ENCODE measurements around the gene CLDN3. TPM values are rescaled to one million over a fixed set of nuclear protein-coding genes. Genes with fewer than 3 reads are reported as not detected.
"Not testable (repeated sequence)": the region's sequence is repeated elsewhere in the genome, so short reads cannot be mapped to it uniquely, and the experiment has no call there.

CLDN3 gene
- total and polyA plus RNA-seq, 2 experiments from 2014 or later, result 5.6 to 11.0 TPM

DNA sequence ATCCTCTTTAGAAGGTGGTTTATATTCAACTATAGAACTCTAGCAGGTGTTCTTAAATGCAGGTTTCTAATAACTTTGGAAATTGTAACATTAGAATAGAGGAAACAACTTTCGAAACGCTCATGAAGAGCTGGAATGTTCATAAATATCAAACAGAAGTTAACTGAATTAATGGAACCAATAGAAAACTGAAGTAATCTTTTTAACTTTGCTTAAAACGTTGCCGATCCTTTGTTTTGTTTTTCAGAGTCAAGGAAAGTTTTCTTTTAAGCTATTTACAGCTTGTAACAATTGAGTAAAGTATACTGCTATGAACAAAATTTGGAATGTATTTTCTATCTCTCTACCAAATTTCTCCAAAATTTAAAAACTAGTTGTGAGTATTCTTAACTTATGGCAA lies 19.0 kb upstream of the CLDN3 start:
- peaks cover 5% of the 10 kb centered on the region for H3K4me1 ChIP-seq (ENCODE audit: low read depth)
- TF ChIP-seq, protein P1, sequence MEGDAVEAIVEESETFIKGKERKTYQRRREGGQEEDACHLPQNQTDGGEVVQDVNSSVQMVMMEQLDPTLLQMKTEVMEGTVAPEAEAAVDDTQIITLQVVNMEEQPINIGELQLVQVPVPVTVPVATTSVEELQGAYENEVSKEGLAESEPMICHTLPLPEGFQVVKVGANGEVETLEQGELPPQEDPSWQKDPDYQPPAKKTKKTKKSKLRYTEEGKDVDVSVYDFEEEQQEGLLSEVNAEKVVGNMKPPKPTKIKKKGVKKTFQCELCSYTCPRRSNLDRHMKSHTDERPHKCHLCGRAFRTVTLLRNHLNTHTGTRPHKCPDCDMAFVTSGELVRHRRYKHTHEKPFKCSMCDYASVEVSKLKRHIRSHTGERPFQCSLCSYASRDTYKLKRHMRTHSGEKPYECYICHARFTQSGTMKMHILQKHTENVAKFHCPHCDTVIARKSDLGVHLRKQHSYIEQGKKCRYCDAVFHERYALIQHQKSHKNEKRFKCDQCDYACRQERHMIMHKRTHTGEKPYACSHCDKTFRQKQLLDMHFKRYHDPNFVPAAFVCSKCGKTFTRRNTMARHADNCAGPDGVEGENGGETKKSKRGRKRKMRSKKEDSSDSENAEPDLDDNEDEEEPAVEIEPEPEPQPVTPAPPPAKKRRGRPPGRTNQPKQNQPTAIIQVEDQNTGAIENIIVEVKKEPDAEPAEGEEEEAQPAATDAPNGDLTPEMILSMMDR (IDR thresholded peaks at IDR 0.05; ENCODE audit: low read depth, low read length), result no peak
- H3K27ac ChIP-seq, result no peak overlapping the region
- no peak overlapping the region for H3K4me3 ChIP-seq
- DNase-seq (ENCODE audit: low read depth in 1 of 2, low spot score in 1 of 2), result no peak
- no peaks in the 10 kb centered on the region for H3K9me3 ChIP-seq (ENCODE audit: low read depth)
- no peaks in the 10 kb centered on the region for H3K27me3 ChIP-seq
- no peaks in the 10 kb centered on the region for H3K36me3 ChIP-seq

DNA sequence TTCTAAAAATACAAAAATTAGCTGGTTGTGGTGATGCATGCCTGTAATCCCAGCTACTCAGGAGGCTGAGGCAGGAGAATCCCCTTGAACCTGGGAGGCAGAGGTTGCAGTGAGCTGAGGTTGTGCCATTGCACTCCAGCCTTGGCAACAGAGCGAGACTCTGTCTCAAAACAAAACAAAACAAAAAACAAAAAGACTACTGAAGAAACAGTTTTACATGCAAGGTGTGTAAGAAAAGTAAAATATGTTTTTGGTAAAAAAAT lies 17.6 kb upstream of the CLDN3 start:
- not testable (repeated sequence) for H3K4me3 ChIP-seq; H3K4me1 ChIP-seq (ENCODE audit: low read depth); H3K9me3 ChIP-seq (ENCODE audit: low read depth); H3K27me3 ChIP-seq; H3K27ac ChIP-seq; DNase-seq (ENCODE audit: low read depth in 1 of 2, low spot score in 1 of 2); H3K36me3 ChIP-seq

DNA sequence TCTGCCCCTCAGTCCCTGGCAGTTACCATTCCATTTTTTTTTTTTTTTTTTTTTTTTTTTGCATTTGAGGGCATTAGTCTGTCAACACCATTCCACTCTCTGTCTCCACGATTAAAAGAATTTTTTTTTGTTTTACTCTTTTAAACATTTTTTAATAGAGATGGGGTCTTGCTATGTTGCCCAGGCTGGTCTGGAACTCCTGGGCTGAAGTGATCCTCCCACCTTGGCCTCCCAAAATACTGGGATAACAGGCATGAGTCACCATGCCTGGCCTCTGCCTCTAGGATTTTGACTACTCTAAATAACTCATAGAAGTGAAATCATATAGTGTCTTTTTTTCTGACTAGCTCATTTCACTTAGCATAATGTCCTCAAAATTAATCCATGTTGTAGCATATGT lies 16.5 kb upstream of the CLDN3 start:
- H3K9me3 ChIP-seq (ENCODE audit: low read depth), result no peaks in the 10 kb centered on the region
- TF ChIP-seq, protein P1 (IDR thresholded peaks at IDR 0.05; ENCODE audit: low read depth, low read length), result no peak
- H3K27ac ChIP-seq, result no peak overlapping the region
- no peak for DNase-seq (ENCODE audit: low read depth in 1 of 2, low spot score in 1 of 2)
- H3K4me3 ChIP-seq, result no peak overlapping the region
- no peaks in the 10 kb centered on the region for H3K4me1 ChIP-seq (ENCODE audit: low read depth)
- no peaks in the 10 kb centered on the region for H3K27me3 ChIP-seq
- H3K36me3 ChIP-seq, result no peaks in the 10 kb centered on the region

DNA sequence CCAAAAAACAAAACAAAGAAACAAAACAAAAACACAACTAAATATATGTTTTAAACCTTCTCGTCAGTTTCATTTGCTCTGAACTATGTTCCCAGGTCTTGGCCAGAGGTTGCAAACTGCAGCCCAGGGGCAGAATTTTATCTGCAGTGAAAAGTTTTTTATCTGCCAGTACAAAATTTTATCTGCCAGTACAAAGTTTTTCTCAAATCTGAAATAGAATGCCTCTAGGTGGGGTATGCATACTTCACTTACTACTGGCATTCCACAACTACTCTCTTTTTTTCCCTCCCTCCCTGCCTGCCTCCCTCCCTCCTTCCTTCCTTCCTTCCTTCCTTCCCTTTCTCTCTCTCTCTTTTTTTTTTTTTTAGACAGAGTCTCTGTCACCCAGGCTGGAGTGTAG lies 9.4 kb upstream of the CLDN3 start:
- Histone ChIP-seq H3K4me3 (no peak overlapping the region), H3K27me3 (no peaks in the 10 kb centered on the region), H3K27ac (no peak overlapping the region), H3K4me1 (ENCODE audit: low read depth) (no peaks in the 10 kb centered on the region), H3K9me3 (ENCODE audit: low read depth) (no peaks in the 10 kb centered on the region), H3K36me3 (no peaks in the 10 kb centered on the region)
- peak in 1 of 2 donors; percentile 22 for DNase-seq (ENCODE audit: low read depth in 1 of 2, low spot score in 1 of 2)
- TF ChIP-seq, protein P1 (IDR thresholded peaks at IDR 0.05; ENCODE audit: low read depth, low read length), result no peak

DNA sequence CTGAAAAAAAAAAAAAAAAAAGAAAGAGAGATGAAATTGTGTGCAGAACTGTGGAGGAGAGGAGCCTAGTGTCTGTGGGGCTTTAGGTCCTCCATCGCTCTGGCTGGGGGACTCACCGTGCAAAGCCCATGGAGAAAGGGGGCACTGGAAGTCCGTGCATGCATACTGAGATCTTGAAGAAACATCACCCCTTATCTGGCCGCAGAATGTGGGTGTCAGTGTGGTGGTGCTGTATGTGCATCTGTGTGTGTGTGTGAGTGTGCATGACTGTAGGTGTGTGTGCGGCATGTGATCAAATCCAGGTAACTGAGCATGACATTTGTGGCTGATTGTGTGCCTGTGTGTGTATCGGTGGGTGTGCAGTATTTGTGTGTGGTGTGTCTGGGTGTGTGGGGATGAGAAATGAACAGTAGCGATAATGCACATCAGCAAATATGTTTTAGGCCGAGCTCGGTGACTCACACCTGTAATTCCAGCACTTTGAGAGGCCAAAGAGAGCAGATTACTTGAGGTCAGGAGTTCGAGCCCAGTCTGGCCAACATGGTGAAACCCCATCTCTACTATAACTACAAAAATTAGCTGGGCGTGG lies 8.8 kb upstream of the CLDN3 start:
- DNase-seq (ENCODE audit: low read depth in 1 of 2, low spot score in 1 of 2), result no peak
- TF ChIP-seq, protein P1 (IDR thresholded peaks at IDR 0.05; ENCODE audit: low read depth, low read length), result no peak
- Histone ChIP-seq H3K27ac (no peak overlapping the region), H3K27me3 (no peaks in the 10 kb centered on the region), H3K4me3 (no peak overlapping the region), H3K9me3 (ENCODE audit: low read depth) (no peaks in the 10 kb centered on the region), H3K4me1 (ENCODE audit: low read depth) (no peaks in the 10 kb centered on the region), H3K36me3 (no peaks in the 10 kb centered on the region)

DNA sequence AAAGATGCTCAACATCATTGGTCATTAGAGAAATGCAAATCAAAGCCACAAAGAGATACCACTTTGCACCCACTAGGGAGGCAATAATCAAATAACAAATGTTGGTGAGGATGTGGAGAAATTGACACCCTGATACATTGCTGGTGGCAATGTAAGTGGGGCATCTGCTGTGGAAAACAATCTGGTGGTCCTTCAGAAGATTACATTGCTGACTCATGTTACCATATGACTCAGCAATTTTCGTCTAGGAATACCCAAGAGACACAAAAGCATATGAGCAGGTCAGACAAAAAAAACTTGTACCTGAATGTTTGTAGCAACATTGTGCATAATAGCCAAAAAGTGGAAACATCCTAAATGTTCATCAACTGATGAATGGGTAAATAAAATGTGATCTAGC lies 4.9 kb upstream of the CLDN3 start:
- no peak overlapping the region for H3K27ac ChIP-seq
- H3K9me3 ChIP-seq (ENCODE audit: low read depth), result no peaks in the 10 kb centered on the region
- H3K4me3 ChIP-seq, result no peak overlapping the region
- peak in 1 of 2 donors; percentile 36 for DNase-seq (ENCODE audit: low read depth in 1 of 2, low spot score in 1 of 2)
- no peaks in the 10 kb centered on the region for H3K36me3 ChIP-seq
- TF ChIP-seq, protein P1 (IDR thresholded peaks at IDR 0.05; ENCODE audit: low read depth, low read length), result no peak
- H3K27me3 ChIP-seq, result peaks cover 29% of the 10 kb centered on the region
- no peaks in the 10 kb centered on the region for H3K4me1 ChIP-seq (ENCODE audit: low read depth)
